Measurements from ENCODE around the gene MDH2.
"Not testable (repeated sequence)": the region's sequence is repeated elsewhere in the genome, so short reads cannot be mapped to it uniquely, and the experiment has no call there.

Gene MDH2

DNA sequence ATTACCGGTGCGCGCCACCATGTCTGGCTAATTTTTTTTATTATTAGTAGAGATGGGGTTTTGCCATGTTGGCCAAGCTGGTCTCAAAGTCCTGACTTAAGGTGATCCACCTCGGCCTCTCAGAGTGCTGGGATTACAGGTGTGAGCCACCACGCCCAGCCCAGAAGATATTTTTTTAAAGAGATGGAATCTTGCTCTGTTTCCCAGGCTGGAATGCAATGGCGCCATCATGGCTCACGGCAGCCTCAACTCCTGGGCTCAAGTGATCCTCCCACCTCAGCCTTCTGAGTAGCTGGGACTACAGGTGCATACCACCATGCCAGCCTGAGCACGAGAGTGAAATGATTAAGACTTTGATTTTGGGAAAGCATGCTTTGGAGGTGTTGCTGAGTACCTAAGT lies 4.8 kb downstream of the MDH2 start:
- H3K4ac ChIP-seq (ENCODE audit: low read length); H3K4me2 ChIP-seq (ENCODE audit: insufficient read depth, low read length, poor library complexity, severe bottlenecking); H4K91ac ChIP-seq (ENCODE audit: low read depth, low read length, poor library complexity); H3K23ac ChIP-seq (ENCODE audit: low read depth, low read length, poor library complexity); H2BK15ac ChIP-seq (ENCODE audit: low read length); H3K14ac ChIP-seq (ENCODE audit: low read length); H2AK5ac ChIP-seq (ENCODE audit: low read depth, low read length); H2AFZ ChIP-seq (ENCODE audit: low read length); H3K27me3 ChIP-seq (ENCODE audit: control insufficient read depth in 3 of 3, insufficient read depth in 3 of 3, low read depth in 1 of 3, low read length in 3 of 3); H2BK5ac ChIP-seq (ENCODE audit: low read length); H3K18ac ChIP-seq (ENCODE audit: low read length); H4K8ac ChIP-seq (ENCODE audit: low read depth, low read length); H3K9ac ChIP-seq (ENCODE audit: low read depth, low read length, poor library complexity); H2BK12ac ChIP-seq (ENCODE audit: low read length); DNase-seq (ENCODE audit: low spot score); H2BK120ac ChIP-seq (ENCODE audit: low read depth, low read length); H3K9me3 ChIP-seq (replicated peaks in 1 of 2; ENCODE audit: control insufficient read depth in 2 of 2, insufficient read depth in 1 of 2, low read depth in 1 of 2, low read length in 2 of 2); H3K27ac ChIP-seq (replicated peaks; ENCODE audit: low read length); H3K4me1 ChIP-seq (ENCODE audit: control insufficient read depth in 2 of 2, insufficient read depth in 1 of 2, low read depth in 1 of 2, low read length in 2 of 2); H3K4me3 ChIP-seq (ENCODE audit: low read length in 2 of 2): not testable (repeated sequence)
- peaks cover 15 to 78% of the 10 kb centered on the region in 2 donors for H3K36me3 ChIP-seq (replicated peaks in 1 of 2; ENCODE audit: control insufficient read depth in 2 of 2, insufficient read depth in 2 of 2, low read length in 2 of 2)
- H3K79me1 ChIP-seq (ENCODE audit: low read depth, low read length), result peaks cover 11% of the 10 kb centered on the region
- no CpG with 5 or more reads among the region's 8 CpGs for WGBS, 2 donors (ENCODE audit: extremely low coverage in 2 of 2, insufficient read length in 2 of 2, insufficient replicate concordance in 1 of 2)

DNA sequence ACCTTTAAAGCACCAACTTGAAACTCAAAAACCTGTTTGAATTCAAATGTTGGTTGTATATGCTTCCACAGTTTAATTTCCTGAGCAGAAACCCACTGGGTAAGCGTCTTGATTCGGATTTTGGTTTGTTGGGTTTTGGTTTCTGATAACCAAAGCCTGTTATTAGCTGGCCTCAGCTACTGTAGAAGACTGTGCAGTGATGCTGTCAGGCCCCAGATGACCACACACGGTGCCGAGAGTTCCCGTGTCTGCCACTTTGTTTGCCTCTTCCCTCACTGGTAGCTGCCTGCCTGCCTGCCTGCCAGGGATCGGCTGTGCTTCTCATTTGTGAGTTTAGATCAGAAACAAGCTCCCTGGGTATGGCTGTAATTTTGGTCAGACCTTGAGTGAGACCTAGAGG lies 5.6 kb downstream of the MDH2 start:
- H4K91ac ChIP-seq (ENCODE audit: low read depth, low read length, poor library complexity), result no peak overlapping the region

DNA sequence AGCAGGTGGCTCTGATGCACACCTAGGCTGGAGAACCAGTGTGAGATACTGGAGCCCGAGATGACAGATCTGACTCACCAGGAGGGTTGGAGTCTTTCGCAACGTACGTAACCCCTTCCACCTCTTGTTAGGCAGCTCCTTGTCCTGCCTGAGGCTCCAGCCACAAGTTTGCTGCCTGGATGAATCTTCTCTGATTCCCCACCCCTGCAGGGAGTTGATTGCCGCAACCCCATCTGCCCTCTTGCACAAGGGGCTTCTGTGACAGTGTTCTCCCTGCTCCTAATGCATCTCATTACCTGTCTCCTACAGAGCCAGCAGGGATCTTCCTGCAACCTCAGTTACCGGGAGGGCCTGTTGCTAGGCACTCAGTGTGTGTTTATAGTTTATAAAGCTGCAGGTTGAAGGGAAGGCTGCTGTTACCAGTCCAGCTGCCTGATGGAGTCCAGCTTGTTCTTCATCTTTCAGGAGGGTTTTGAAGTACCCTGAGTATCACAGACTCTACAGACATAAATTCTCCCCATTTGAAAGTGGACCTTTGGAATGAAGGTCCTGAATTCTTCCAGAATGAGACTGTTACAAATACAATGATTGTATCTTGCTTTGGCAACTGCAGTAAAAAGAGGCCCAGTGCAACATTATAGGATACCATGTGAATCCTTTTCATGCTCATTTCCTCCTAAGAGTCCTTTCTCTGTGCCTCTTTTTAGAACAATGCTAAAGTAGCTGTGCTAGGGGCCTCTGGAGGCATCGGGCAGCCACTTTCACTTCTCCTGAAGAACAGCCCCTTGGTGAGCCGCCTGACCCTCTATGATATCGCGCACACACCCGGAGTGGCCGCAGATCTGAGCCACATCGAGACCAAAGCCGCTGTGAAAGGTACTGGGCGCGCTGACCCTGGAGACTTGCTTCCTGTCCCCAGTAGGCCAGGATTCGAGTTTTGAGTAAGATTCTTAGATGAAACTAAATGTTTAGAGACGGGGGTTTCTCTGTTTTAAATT lies 6.5 kb downstream of the MDH2 start:
- no peak overlapping the region for H2AK5ac ChIP-seq (ENCODE audit: low read depth, low read length)
- no peak overlapping the region for H3K18ac ChIP-seq (ENCODE audit: low read length)
- H2BK12ac ChIP-seq (ENCODE audit: low read length), result no peak overlapping the region
- no peak overlapping the region for H2AFZ ChIP-seq (ENCODE audit: low read length)
- H3K4me3 ChIP-seq (ENCODE audit: low read length in 2 of 2), result no peak overlapping the region
- H2BK5ac ChIP-seq (ENCODE audit: low read length), result no peak overlapping the region
- H3K36me3 ChIP-seq (replicated peaks in 1 of 2; ENCODE audit: control insufficient read depth in 2 of 2, insufficient read depth in 2 of 2, low read length in 2 of 2), result peaks cover 26 to 92% of the 10 kb centered on the region in 2 donors
- no CpG with 5 or more reads among the region's 18 CpGs for WGBS, 2 donors (ENCODE audit: extremely low coverage in 2 of 2, insufficient read length in 2 of 2, insufficient replicate concordance in 1 of 2)
- H4K91ac ChIP-seq (ENCODE audit: low read depth, low read length, poor library complexity), result no peak overlapping the region
- H3K9ac ChIP-seq (ENCODE audit: low read depth, low read length, poor library complexity), result no peak overlapping the region
- peaks cover 4% of the 10 kb centered on the region for H3K79me1 ChIP-seq (ENCODE audit: low read depth, low read length)
- no peak overlapping the region for H4K8ac ChIP-seq (ENCODE audit: low read depth, low read length)
- H2BK120ac ChIP-seq (ENCODE audit: low read depth, low read length), result no peak overlapping the region
- H3K14ac ChIP-seq (ENCODE audit: low read length), result no peak overlapping the region
- H3K27me3 ChIP-seq (ENCODE audit: control insufficient read depth in 3 of 3, insufficient read depth in 3 of 3, low read depth in 1 of 3, low read length in 3 of 3), result no peaks in the 10 kb centered on the region
- H3K4me2 ChIP-seq (ENCODE audit: insufficient read depth, low read length, poor library complexity, severe bottlenecking), result no peak overlapping the region
- DNase-seq (ENCODE audit: low spot score), result no peak
- H3K4ac ChIP-seq (ENCODE audit: low read length), result no peak overlapping the region
- H3K23ac ChIP-seq (ENCODE audit: low read depth, low read length, poor library complexity), result no peak overlapping the region
- H3K4me1 ChIP-seq (ENCODE audit: control insufficient read depth in 2 of 2, insufficient read depth in 1 of 2, low read depth in 1 of 2, low read length in 2 of 2), result no peaks in the 10 kb centered on the region
- H2BK15ac ChIP-seq (ENCODE audit: low read length), result no peak overlapping the region
- H3K27ac ChIP-seq (replicated peaks; ENCODE audit: low read length), result no peak overlapping the region
- no peaks in the 10 kb centered on the region for H3K9me3 ChIP-seq (replicated peaks in 1 of 2; ENCODE audit: control insufficient read depth in 2 of 2, insufficient read depth in 1 of 2, low read depth in 1 of 2, low read length in 2 of 2)

More for the DNA sequence above, 5.6 kb downstream of the MDH2 start:
- no peak overlapping the region for H3K4ac ChIP-seq (ENCODE audit: low read length)
- H3K36me3 ChIP-seq (replicated peaks in 1 of 2; ENCODE audit: control insufficient read depth in 2 of 2, insufficient read depth in 2 of 2, low read length in 2 of 2), result peaks cover 22 to 86% of the 10 kb centered on the region in 2 donors
- H3K9ac ChIP-seq (ENCODE audit: low read depth, low read length, poor library complexity), result peak overlapping the region; percentile 30
- WGBS, 2 donors (ENCODE audit: extremely low coverage in 2 of 2, insufficient read length in 2 of 2, insufficient replicate concordance in 1 of 2), result no CpG with 5 or more reads among the region's 6 CpGs
- H3K4me3 ChIP-seq (ENCODE audit: low read length in 2 of 2), result no peak overlapping the region
- no peak overlapping the region for H3K4me2 ChIP-seq (ENCODE audit: insufficient read depth, low read length, poor library complexity, severe bottlenecking)
- peaks cover 0 to 2% of the 10 kb centered on the region in 2 donors for H3K4me1 ChIP-seq (ENCODE audit: control insufficient read depth in 2 of 2, insufficient read depth in 1 of 2, low read depth in 1 of 2, low read length in 2 of 2)
- H3K27me3 ChIP-seq (ENCODE audit: control insufficient read depth in 3 of 3, insufficient read depth in 3 of 3, low read depth in 1 of 3, low read length in 3 of 3), result no peaks in the 10 kb centered on the region
- no peak overlapping the region for H2BK12ac ChIP-seq (ENCODE audit: low read length)
- H3K27ac ChIP-seq (replicated peaks; ENCODE audit: low read length), result no peak overlapping the region
- H2BK120ac ChIP-seq (ENCODE audit: low read depth, low read length), result no peak overlapping the region
- H3K79me1 ChIP-seq (ENCODE audit: low read depth, low read length), result peaks cover 6% of the 10 kb centered on the region
- no peak overlapping the region for H4K8ac ChIP-seq (ENCODE audit: low read depth, low read length)
- no peak overlapping the region for H2AFZ ChIP-seq (ENCODE audit: low read length)
- no peak overlapping the region for H3K18ac ChIP-seq (ENCODE audit: low read length)
- H3K23ac ChIP-seq (ENCODE audit: low read depth, low read length, poor library complexity), result no peak overlapping the region
- no peaks in the 10 kb centered on the region for H3K9me3 ChIP-seq (replicated peaks in 1 of 2; ENCODE audit: control insufficient read depth in 2 of 2, insufficient read depth in 1 of 2, low read depth in 1 of 2, low read length in 2 of 2)
- H2BK15ac ChIP-seq (ENCODE audit: low read length), result no peak overlapping the region
- no peak overlapping the region for H2AK5ac ChIP-seq (ENCODE audit: low read depth, low read length)
- no peak for DNase-seq (ENCODE audit: low spot score)
- H2BK5ac ChIP-seq (ENCODE audit: low read length), result no peak overlapping the region
- H3K14ac ChIP-seq (ENCODE audit: low read length), result no peak overlapping the region

DNA sequence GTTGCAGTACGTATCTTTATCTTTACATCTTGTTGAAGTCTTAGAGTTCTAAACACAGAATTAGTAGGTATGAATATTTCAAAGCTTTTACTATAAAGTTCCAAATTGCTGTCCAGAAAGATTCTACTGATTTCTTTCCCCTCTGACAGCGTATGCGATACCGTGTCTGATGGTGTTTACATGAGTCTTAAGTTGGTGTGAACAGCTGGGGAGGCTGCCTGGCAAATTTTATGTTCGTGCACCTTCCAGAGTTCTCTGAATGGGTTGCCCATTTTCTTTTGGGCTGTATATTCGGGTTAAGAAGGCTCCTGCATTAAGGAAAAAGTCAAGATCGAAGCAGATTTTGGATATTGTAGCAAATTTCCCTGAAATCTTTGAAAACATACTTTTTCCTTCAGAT lies 8.3 kb downstream of the MDH2 start:
- Histone ChIP-seq H2BK12ac (ENCODE audit: low read length) (no peak overlapping the region), H3K27ac (replicated peaks; ENCODE audit: low read length) (no peak overlapping the region), H3K4me1 (ENCODE audit: control insufficient read depth in 2 of 2, insufficient read depth in 1 of 2, low read depth in 1 of 2, low read length in 2 of 2) (no peaks in the 10 kb centered on the region), H3K4me3 (ENCODE audit: low read length in 2 of 2) (no peak overlapping the region), H2BK5ac (ENCODE audit: low read length) (no peak overlapping the region), H3K14ac (ENCODE audit: low read length) (no peak overlapping the region), H3K4ac (ENCODE audit: low read length) (no peak overlapping the region), H3K9me3 (replicated peaks in 1 of 2; ENCODE audit: control insufficient read depth in 2 of 2, insufficient read depth in 1 of 2, low read depth in 1 of 2, low read length in 2 of 2) (no peaks in the 10 kb centered on the region), H3K4me2 (ENCODE audit: insufficient read depth, low read length, poor library complexity, severe bottlenecking) (no peak overlapping the region), H3K9ac (ENCODE audit: low read depth, low read length, poor library complexity) (no peak overlapping the region), H4K8ac (ENCODE audit: low read depth, low read length) (no peak overlapping the region), H3K79me1 (ENCODE audit: low read depth, low read length) (peaks cover 4% of the 10 kb centered on the region), H2AFZ (ENCODE audit: low read length) (no peak overlapping the region), H3K18ac (ENCODE audit: low read length) (no peak overlapping the region), H2BK15ac (ENCODE audit: low read length) (no peak overlapping the region), H2AK5ac (ENCODE audit: low read depth, low read length) (no peak overlapping the region), H3K27me3 (ENCODE audit: control insufficient read depth in 3 of 3, insufficient read depth in 3 of 3, low read depth in 1 of 3, low read length in 3 of 3) (no peaks in the 10 kb centered on the region), H3K36me3 (replicated peaks in 1 of 2; ENCODE audit: control insufficient read depth in 2 of 2, insufficient read depth in 2 of 2, low read length in 2 of 2) (peaks cover 41 to 96% of the 10 kb centered on the region in 2 donors), H3K23ac (ENCODE audit: low read depth, low read length, poor library complexity) (no peak overlapping the region), H4K91ac (ENCODE audit: low read depth, low read length, poor library complexity) (no peak overlapping the region), H2BK120ac (ENCODE audit: low read depth, low read length) (no peak overlapping the region)
- no CpG with 5 or more reads among the region's 7 CpGs for WGBS, 2 donors (ENCODE audit: extremely low coverage in 2 of 2, insufficient read length in 2 of 2, insufficient replicate concordance in 1 of 2)
- DNase-seq (ENCODE audit: low spot score), result no peak
